Cardiac fibroblast (primary cell): ENCODE measurements around the gene MAP4K4.

Experiments used
- DNase-seq, 2 donors: peaks; one replicate each; pipeline versions ENCODE4 v3.0.0 to v3.0.0-alpha.2; 2010; ENCODE audit warnings: low read depth in 2 of 2
- H3K4me3 ChIP-seq, 2 donors: replicated peaks in 1 of 2; 1 replicate in 1 of 2; 2 replicates in 1 of 2; pipeline ENCODE4 v1.5.1; 2011; ENCODE audit warnings: low read depth in 2 of 2, low read length in 2 of 2, mild to moderate bottlenecking in 2 of 2, moderate library complexity in 1 of 2
- TF ChIP-seq, protein P1 (sequence below): IDR thresholded peaks from one replicate; pipeline ENCODE4 v1.5.1; 2011; ENCODE audit warnings: low read depth, mild to moderate bottlenecking, low read length, inconsistent platforms

MAP4K4 gene

DNA sequence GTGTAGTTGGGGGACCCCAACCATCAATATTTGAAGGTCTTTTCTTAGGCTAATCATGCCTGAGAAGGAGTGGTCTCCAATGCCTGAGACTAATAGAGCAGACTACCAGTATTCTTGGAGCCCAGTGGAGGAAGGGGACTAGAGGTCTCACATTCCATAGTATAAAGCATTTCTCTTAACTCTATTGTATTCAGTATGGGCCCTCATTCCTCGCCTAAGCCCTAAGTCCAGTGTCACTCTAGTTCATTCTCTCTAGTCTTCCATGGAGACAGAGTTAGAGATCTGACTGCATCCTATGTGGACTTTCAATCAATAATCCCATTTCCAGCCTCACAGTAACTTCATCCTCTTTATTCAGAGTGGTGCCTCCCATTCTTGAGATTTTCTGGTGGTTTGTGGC is 29.7 kb upstream of the MAP4K4 start:
- TF ChIP-seq, protein P1, sequence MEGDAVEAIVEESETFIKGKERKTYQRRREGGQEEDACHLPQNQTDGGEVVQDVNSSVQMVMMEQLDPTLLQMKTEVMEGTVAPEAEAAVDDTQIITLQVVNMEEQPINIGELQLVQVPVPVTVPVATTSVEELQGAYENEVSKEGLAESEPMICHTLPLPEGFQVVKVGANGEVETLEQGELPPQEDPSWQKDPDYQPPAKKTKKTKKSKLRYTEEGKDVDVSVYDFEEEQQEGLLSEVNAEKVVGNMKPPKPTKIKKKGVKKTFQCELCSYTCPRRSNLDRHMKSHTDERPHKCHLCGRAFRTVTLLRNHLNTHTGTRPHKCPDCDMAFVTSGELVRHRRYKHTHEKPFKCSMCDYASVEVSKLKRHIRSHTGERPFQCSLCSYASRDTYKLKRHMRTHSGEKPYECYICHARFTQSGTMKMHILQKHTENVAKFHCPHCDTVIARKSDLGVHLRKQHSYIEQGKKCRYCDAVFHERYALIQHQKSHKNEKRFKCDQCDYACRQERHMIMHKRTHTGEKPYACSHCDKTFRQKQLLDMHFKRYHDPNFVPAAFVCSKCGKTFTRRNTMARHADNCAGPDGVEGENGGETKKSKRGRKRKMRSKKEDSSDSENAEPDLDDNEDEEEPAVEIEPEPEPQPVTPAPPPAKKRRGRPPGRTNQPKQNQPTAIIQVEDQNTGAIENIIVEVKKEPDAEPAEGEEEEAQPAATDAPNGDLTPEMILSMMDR: no peak
- DNase-seq: no peak
- no peak overlapping the region for H3K4me3 ChIP-seq

DNA sequence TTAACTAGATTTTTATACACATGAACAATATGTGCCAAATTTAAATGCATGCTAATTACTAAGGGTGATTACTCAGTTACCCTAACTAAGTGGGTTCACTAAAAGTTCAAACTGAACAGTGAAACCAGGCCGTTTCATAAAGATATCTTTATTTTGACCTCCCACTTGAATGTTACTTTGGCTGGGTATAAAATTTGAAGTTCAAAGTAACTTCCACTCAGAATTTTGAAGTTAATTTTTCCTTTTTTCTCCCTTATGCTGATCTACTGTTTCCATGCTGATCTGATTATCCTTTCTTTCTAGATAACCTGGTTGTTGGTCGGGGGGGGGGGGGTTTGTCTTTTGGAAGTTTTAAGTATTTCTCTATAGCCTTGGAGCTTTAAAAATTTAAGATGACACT is 25.5 kb upstream of the MAP4K4 start:
- TF ChIP-seq, protein P1: no peak
- no peak for DNase-seq
- H3K4me3 ChIP-seq: no peak overlapping the region

GRCh38 chr2:101673920-101674319 is 23.6 kb upstream of the MAP4K4 start:
- DNase-seq: no peak
- H3K4me3 ChIP-seq: no peak overlapping the region
- TF ChIP-seq, protein P1: no peak

- TF ChIP-seq, protein P1: no peak
Measured at GRCh38 chr2:101675512-101675911, 22.0 kb upstream of the MAP4K4 start.

GRCh38 chr2:101676674-101677073 is 20.8 kb upstream of the MAP4K4 start:
- TF ChIP-seq, protein P1: no peak
- H3K4me3 ChIP-seq: no peak overlapping the region
- no peak for DNase-seq

More at GRCh38 chr2:101675512-101675911, 22.0 kb upstream of the MAP4K4 start:
- DNase-seq: no peak
- H3K4me3 ChIP-seq: no peak overlapping the region

DNA sequence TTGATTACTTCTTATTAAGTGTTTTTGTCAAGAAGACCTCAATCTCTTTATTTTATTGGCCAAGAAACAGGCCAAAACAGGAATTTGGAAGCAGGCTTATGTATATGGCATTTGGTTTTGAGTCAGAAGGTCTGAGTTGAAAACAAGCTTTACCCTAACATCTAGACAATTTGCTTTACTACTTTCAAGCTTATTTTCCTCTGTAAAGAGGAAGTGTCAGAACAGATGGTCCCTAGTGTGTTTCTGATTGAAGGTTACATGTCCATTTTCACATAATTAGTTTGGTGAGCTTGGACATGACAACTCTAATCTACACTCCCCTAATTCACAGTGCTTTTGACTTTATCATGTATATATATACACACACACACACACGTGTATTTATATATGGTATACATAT is 19.8 kb upstream of the MAP4K4 start:
- DNase-seq: no peak
- TF ChIP-seq, protein P1: no peak
- no peak overlapping the region for H3K4me3 ChIP-seq

- no peak overlapping the region for H3K4me3 ChIP-seq
- DNase-seq: no peak
- TF ChIP-seq, protein P1: no peak
Measured at GRCh38 chr2:101678379-101678778, 19.1 kb upstream of the MAP4K4 start.
